ENCODE measurements around the gene UBE2E2. TPM values are rescaled to one million over a fixed set of nuclear protein-coding genes. Genes with fewer than 3 reads are reported as not detected.

The UBE2E2 gene
- total RNA-seq, 1 experiment from 2014 or later, result 54.9 TPM

- Mint-ChIP-seq H3K4me3 (no peak overlapping the region), H3K36me3 (peaks cover 32% of the 10 kb centered on the region), H3K27me3 (ENCODE audit: low read depth) (no peaks in the 10 kb centered on the region), H3K9me3 (peaks cover 31% of the 10 kb centered on the region), H3K27ac (no peak overlapping the region), H3K4me1 (peaks cover 14% of the 10 kb centered on the region)
- ChIA-PET POLR2A (no interaction called here), CTCF (no interaction called here)
- DNase-seq (ENCODE audit: low spot score), result no peak
- ATAC-seq, result no peak
- TF ChIP-seq USF1 (CRISPR knock-in tag; IDR thresholded peaks at IDR 0.05) (no peak), AFF4 (CRISPR knock-in tag; IDR thresholded peaks at IDR 0.05; ENCODE audit: borderline replicate concordance) (no peak), GABPB1 (CRISPR knock-in tag; IDR thresholded peaks at IDR 0.05) (no peak), PRRX2 (CRISPR knock-in tag; IDR thresholded peaks at IDR 0.05) (no peak), KAT7 (CRISPR knock-in tag; IDR thresholded peaks at IDR 0.05; ENCODE audit: borderline replicate concordance) (no peak), ZNF121 (CRISPR knock-in tag; IDR thresholded peaks at IDR 0.05) (no peak), CREM (CRISPR knock-in tag; IDR thresholded peaks at IDR 0.05) (no peak)
- TF ChIP-seq, protein P1, sequence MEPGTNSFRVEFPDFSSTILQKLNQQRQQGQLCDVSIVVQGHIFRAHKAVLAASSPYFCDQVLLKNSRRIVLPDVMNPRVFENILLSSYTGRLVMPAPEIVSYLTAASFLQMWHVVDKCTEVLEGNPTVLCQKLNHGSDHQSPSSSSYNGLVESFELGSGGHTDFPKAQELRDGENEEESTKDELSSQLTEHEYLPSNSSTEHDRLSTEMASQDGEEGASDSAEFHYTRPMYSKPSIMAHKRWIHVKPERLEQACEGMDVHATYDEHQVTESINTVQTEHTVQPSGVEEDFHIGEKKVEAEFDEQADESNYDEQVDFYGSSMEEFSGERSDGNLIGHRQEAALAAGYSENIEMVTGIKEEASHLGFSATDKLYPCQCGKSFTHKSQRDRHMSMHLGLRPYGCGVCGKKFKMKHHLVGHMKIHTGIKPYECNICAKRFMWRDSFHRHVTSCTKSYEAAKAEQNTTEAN (CRISPR knock-in tag; IDR thresholded peaks at IDR 0.05), result no peak
Observed at GRCh38 chr3:23275061-23275460, 71.9 kb downstream of the UBE2E2 start.

GRCh38 chr3:23275814-23276213 is 72.7 kb downstream of the UBE2E2 start:
- no peak overlapping the region for H3K27ac Mint-ChIP-seq
- ChIA-PET POLR2A (no interaction called here), CTCF (no interaction called here)
- peaks cover 24% of the 10 kb centered on the region for H3K9me3 Mint-ChIP-seq
- peaks cover 16% of the 10 kb centered on the region for H3K4me1 Mint-ChIP-seq
- no peak overlapping the region for H3K4me3 Mint-ChIP-seq
- ATAC-seq (no peak), DNase-seq (ENCODE audit: low spot score) (no peak)
- no peaks in the 10 kb centered on the region for H3K27me3 Mint-ChIP-seq (ENCODE audit: low read depth)
- peaks cover 25% of the 10 kb centered on the region for H3K36me3 Mint-ChIP-seq
- TF ChIP-seq MAX (CRISPR knock-in tag; IDR thresholded peaks at IDR 0.05) (no peak), HMGA2 (CRISPR knock-in tag; IDR thresholded peaks at IDR 0.05) (no peak), USF1 (CRISPR knock-in tag; IDR thresholded peaks at IDR 0.05) (no peak), E2F4 (CRISPR knock-in tag; IDR thresholded peaks at IDR 0.05; ENCODE audit: borderline replicate concordance, low read depth) (no peak), PRDM15 (CRISPR knock-in tag; IDR thresholded peaks at IDR 0.05) (no peak), ZNF281 (CRISPR knock-in tag; IDR thresholded peaks at IDR 0.05) (no peak), CBFB (CRISPR knock-in tag; IDR thresholded peaks at IDR 0.05; ENCODE audit: low read depth) (no peak)
- TF ChIP-seq, protein P2, sequence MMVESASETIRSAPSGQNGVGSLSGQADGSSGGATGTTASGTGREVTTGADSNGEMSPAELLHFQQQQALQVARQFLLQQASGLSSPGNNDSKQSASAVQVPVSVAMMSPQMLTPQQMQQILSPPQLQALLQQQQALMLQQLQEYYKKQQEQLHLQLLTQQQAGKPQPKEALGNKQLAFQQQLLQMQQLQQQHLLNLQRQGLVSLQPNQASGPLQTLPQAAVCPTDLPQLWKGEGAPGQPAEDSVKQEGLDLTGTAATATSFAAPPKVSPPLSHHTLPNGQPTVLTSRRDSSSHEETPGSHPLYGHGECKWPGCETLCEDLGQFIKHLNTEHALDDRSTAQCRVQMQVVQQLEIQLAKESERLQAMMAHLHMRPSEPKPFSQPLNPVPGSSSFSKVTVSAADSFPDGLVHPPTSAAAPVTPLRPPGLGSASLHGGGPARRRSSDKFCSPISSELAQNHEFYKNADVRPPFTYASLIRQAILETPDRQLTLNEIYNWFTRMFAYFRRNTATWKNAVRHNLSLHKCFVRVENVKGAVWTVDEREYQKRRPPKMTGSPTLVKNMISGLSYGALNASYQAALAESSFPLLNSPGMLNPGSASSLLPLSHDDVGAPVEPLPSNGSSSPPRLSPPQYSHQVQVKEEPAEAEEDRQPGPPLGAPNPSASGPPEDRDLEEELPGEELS (CRISPR knock-in tag; IDR thresholded peaks at IDR 0.05), result no peak
- TF ChIP-seq, protein P3, sequence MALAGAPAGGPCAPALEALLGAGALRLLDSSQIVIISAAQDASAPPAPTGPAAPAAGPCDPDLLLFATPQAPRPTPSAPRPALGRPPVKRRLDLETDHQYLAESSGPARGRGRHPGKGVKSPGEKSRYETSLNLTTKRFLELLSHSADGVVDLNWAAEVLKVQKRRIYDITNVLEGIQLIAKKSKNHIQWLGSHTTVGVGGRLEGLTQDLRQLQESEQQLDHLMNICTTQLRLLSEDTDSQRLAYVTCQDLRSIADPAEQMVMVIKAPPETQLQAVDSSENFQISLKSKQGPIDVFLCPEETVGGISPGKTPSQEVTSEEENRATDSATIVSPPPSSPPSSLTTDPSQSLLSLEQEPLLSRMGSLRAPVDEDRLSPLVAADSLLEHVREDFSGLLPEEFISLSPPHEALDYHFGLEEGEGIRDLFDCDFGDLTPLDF (CRISPR knock-in tag; IDR thresholded peaks at IDR 0.05), result no peak

Data from WTC11 (cell line).